Keratinocyte (primary cell): ENCODE measurements around the gene SFMBT2. TPM values are rescaled to one million over a fixed set of nuclear protein-coding genes. Genes with fewer than 3 reads are reported as not detected.

Experiments
- DNase-seq: peaks from one replicate; pipeline ENCODE4 v3.0.0-alpha.2; 2011; ENCODE audit warnings: low read depth, missing footprints, low spot score
- FAIRE-seq: peaks from 2 replicates; lab custom pipeline; 2011; peaks lifted over from hg19 to GRCh38; lab: Jason Lieb, UNC
- H2AFZ ChIP-seq: 2 replicates; pipeline ENCODE4 v1.6.0; 2012; ENCODE audit warnings: low read length, control low read depth, inconsistent platforms; ENCODE audit not compliant: control insufficient read depth
- H3K27ac ChIP-seq: 2 replicates; pipeline ENCODE4 v1.5.1; 2011; ENCODE audit warnings: low read length; ENCODE audit not compliant: control insufficient read depth, insufficient read depth
- H3K27me3 ChIP-seq: 3 replicates; pipeline ENCODE4 v1.6.0; 2011; ENCODE audit warnings: low read length; ENCODE audit not compliant: control insufficient read depth, insufficient read depth; ENCODE audit errors: extremely low read depth
- H3K36me3 ChIP-seq, 2 experiments: 2 replicates in 1 of 2; 3 replicates in 1 of 2; pipeline ENCODE4 v1.5.1; 2011; ENCODE audit warnings: low read length in 2 of 2, mild to moderate bottlenecking in 1 of 2; ENCODE audit not compliant: control insufficient read depth in 2 of 2, insufficient read depth in 2 of 2; ENCODE audit errors: extremely low read depth in 1 of 2
- H3K4me1 ChIP-seq: 3 replicates; pipeline ENCODE4 v1.5.1; 2011; ENCODE audit warnings: low read length; ENCODE audit not compliant: control insufficient read depth, insufficient read depth; ENCODE audit errors: extremely low read depth
- H3K4me2 ChIP-seq: 3 replicates; pipeline ENCODE4 v1.6.0; 2011; ENCODE audit warnings: low read depth, low read length; ENCODE audit not compliant: control insufficient read depth, insufficient read depth; ENCODE audit errors: extremely low read depth
- H3K4me3 ChIP-seq, 3 experiments: fragments of 200-600 bp in 1 of 3; sonication (generic) in 1 of 3; 2 replicates in 2 of 3; 3 replicates in 1 of 3; pipeline ENCODE4 v1.5.1; 2011 to 2016; ENCODE audit warnings: low read length in 3 of 3, mild to moderate bottlenecking in 3 of 3, control low read depth in 2 of 3, inconsistent platforms in 1 of 3, low read depth in 1 of 3, mixed read lengths in 1 of 3, mixed run types in 1 of 3, moderate library complexity in 1 of 3; ENCODE audit not compliant: control insufficient read depth in 2 of 3, insufficient read depth in 2 of 3; ENCODE audit errors: extremely low read depth in 1 of 3
- H3K79me2 ChIP-seq: 2 replicates; pipeline ENCODE4 v1.6.0; 2012; ENCODE audit warnings: low read length; ENCODE audit not compliant: control insufficient read depth, insufficient read depth
- H3K9ac ChIP-seq: 3 replicates; pipeline ENCODE4 v1.6.0; 2011; ENCODE audit warnings: low read length; ENCODE audit not compliant: control insufficient read depth, insufficient read depth; ENCODE audit errors: extremely low read depth
- H3K9me1 ChIP-seq: 3 replicates; pipeline ENCODE4 v1.6.0; 2011; ENCODE audit warnings: low read length; ENCODE audit not compliant: control insufficient read depth, insufficient read depth; ENCODE audit errors: extremely low read depth
- H3K9me3 ChIP-seq: 2 replicates; pipeline ENCODE4 v1.5.1; 2012; ENCODE audit warnings: low read depth, low read length; ENCODE audit not compliant: control insufficient read depth
- H4K20me1 ChIP-seq: 3 replicates; pipeline ENCODE4 v1.6.0; 2011; ENCODE audit warnings: low read length; ENCODE audit not compliant: control insufficient read depth, insufficient read depth; ENCODE audit errors: extremely low read depth
- CTCF ChIP-seq, 3 experiments: IDR thresholded peaks in 1 of 3; conservative IDR thresholded peaks in 1 of 3; optimal IDR thresholded peaks in 1 of 3; 2 replicates in 2 of 3; 3 replicates in 1 of 3; pipeline versions ENCODE3 to v1.5.1; 2011; ENCODE audit warnings: low read length in 3 of 3, mild to moderate bottlenecking in 3 of 3, moderate library complexity in 2 of 3, control low read depth in 1 of 3, inconsistent platforms in 1 of 3; ENCODE audit not compliant: insufficient read depth in 2 of 3; ENCODE audit errors: extremely low read depth in 1 of 3
- EZH2 ChIP-seq: IDR thresholded peaks from one replicate; pipeline ENCODE4 v1.6.1; 2012; ENCODE audit warnings: inconsistent platforms, mild to moderate bottlenecking, low read length, moderate library complexity
- dilution Hi-C: fragments of 300-500 bp; cut with MboI; formaldehyde crosslinking; loops from one replicate; pipeline ENCODE4 v1.7.0; 2020; ENCODE audit warnings: low sequenced_read_pairs; ENCODE audit not compliant: extremely low pct_ligation_motif_present
- polyA plus RNA-seq, 5 experiments: library from polyadenylated mRNA; depleted of rRNA in 3 of 5; stranded (reverse) in 3 of 5; stranded (forward) in 1 of 5; unstranded in 1 of 5; fragments of >200 nt; gene quantifications; 1 replicate in 1 of 5; 2 replicates in 3 of 5; 3 replicates in 1 of 5; pipeline versions ENCODE4 v1.2.1 to v1.2.3, GENCODE V29; 2011 to 2012; ENCODE audit warnings: missing spikeins in 2 of 5, low read depth in 1 of 5, low replicate concordance in 1 of 5

SFMBT2 gene
- polyA plus RNA-seq, 1 donor (not counting 4 experiments of a cell fraction or from before 2014, with no cell fraction given): 0.71 TPM

GRCh38 chr10:7196284-7196683 lies 214.6 kb downstream of the SFMBT2 start:
- no peak overlapping the region for H3K9ac ChIP-seq
- no peak overlapping the region for H2AFZ ChIP-seq
- no peak for FAIRE-seq
- DNase-seq: no peak
- H3K4me1 ChIP-seq: no peaks in the 10 kb centered on the region
- H3K27me3 ChIP-seq: no peaks in the 10 kb centered on the region
- H3K4me2 ChIP-seq: no peak overlapping the region
- no peak overlapping the region for H3K27ac ChIP-seq
- no peaks in the 10 kb centered on the region for H3K9me1 ChIP-seq
- H3K4me3 ChIP-seq: no peak overlapping the region
- H3K36me3 ChIP-seq: no peaks in the 10 kb centered on the region
- no peaks in the 10 kb centered on the region for H4K20me1 ChIP-seq
- dilution Hi-C loops: no loop called here
- no peaks in the 10 kb centered on the region for H3K79me2 ChIP-seq
- H3K9me3 ChIP-seq: no peaks in the 10 kb centered on the region
- TF ChIP-seq EZH2 (no peak), CTCF (optimal IDR thresholded peaks at IDR 0.05 in 1 of 3, IDR thresholded peaks at IDR 0.05 in 1 of 3, conservative IDR thresholded peaks at IDR 0.05 in 1 of 3; ENCODE audit: extremely low read depth in 1 of 3, insufficient read depth in 2 of 3, low read length in 3 of 3) (no peak)

GRCh38 chr10:7195118-7195517 lies 215.7 kb downstream of the SFMBT2 start:
- Histone ChIP-seq H3K9me1 (no peaks in the 10 kb centered on the region), H3K27me3 (no peaks in the 10 kb centered on the region), H3K4me1 (no peaks in the 10 kb centered on the region), H3K36me3 (no peaks in the 10 kb centered on the region), H3K27ac (no peak overlapping the region), H3K9ac (no peak overlapping the region), H3K79me2 (no peaks in the 10 kb centered on the region), H4K20me1 (no peaks in the 10 kb centered on the region), H3K9me3 (no peaks in the 10 kb centered on the region), H2AFZ (no peak overlapping the region), H3K4me2 (no peak overlapping the region), H3K4me3 (no peak overlapping the region)
- dilution Hi-C loops: no loop called here
- TF ChIP-seq CTCF (optimal IDR thresholded peaks at IDR 0.05 in 1 of 3, IDR thresholded peaks at IDR 0.05 in 1 of 3, conservative IDR thresholded peaks at IDR 0.05 in 1 of 3; ENCODE audit: extremely low read depth in 1 of 3, insufficient read depth in 2 of 3, low read length in 3 of 3) (no peak), EZH2 (no peak)
- FAIRE-seq (no peak), DNase-seq (no peak)
